HG03103 (cell line): ENCODE measurements around the gene CMTM2.
"Not testable (repeated sequence)": the region's sequence is repeated elsewhere in the genome, so short reads cannot be mapped to it uniquely, and the experiment has no call there.

ENCODE experiments used
- ATAC-seq: cut with Tn5 transposase; IDR thresholded peaks from one replicate; pipeline ENCODE4 v1.9.1; 2021; ENCODE audit warnings: low read depth; ENCODE audit not compliant: unreplicated experiment

The CMTM2 gene

GRCh38 chr16:66627611-66628378, 48.5 kb downstream of the CMTM2 start:
- not testable (repeated sequence) for ATAC-seq

GRCh38 chr16:66629856-66630255, 50.6 kb downstream of the CMTM2 start:
- ATAC-seq, result no peak

- ATAC-seq, result not testable (repeated sequence)
Measured at GRCh38 chr16:66630561-66631260, 51.4 kb downstream of the CMTM2 start.

- ATAC-seq, result not testable (repeated sequence)
Measured at GRCh38 chr16:66631558-66631957, 52.3 kb downstream of the CMTM2 start.

GRCh38 chr16:66634527-66635196, 55.4 kb downstream of the CMTM2 start:
- ATAC-seq, result no peak

- no peak for ATAC-seq
Measured at GRCh38 chr16:66635406-66635805, 56.1 kb downstream of the CMTM2 start.

- ATAC-seq, result no peak
Measured at GRCh38 chr16:66636199-66636598, 56.9 kb downstream of the CMTM2 start.

GRCh38 chr16:66637806-66638205, 58.5 kb downstream of the CMTM2 start:
- no peak for ATAC-seq
